NCI-H345 (cell line): ENCODE measurements around the gene OLFM2.
"Not testable (repeated sequence)": the region's sequence is repeated elsewhere in the genome, so short reads cannot be mapped to it uniquely, and the experiment has no call there.

Experiments used
- DNase-seq: peaks from one replicate; lab custom pipeline; 2025; lab: John Stamatoyannopoulos, UW

OLFM2 gene

GRCh38 chr19:9936326-9937000 is at the start of gene OLFM2:
OLFM2 (minus strand) TSS chr19:9936515; CDS start chr19:9936366, 149 bp downstream.
- peak; percentile 5 for DNase-seq

GRCh38 chr19:9981406-9982260 is 45.3 kb upstream of the OLFM2 start:
- DNase-seq: no peak

- DNase-seq: no peak
Measured at GRCh38 chr19:9972103-9972502, 35.8 kb upstream of the OLFM2 start.

GRCh38 chr19:9971166-9971897 is 35.0 kb upstream of the OLFM2 start:
- no peak for DNase-seq

- no peak for DNase-seq
Measured at GRCh38 chr19:9970481-9970880, 34.2 kb upstream of the OLFM2 start.

GRCh38 chr19:9969688-9969975 is 33.3 kb upstream of the OLFM2 start:
- DNase-seq: no peak

- DNase-seq: no peak
Measured at GRCh38 chr19:9968820-9969687, 32.7 kb upstream of the OLFM2 start.

GRCh38 chr19:9967326-9967725 is 31.0 kb upstream of the OLFM2 start:
- no peak for DNase-seq

GRCh38 chr19:9966448-9966847 is 30.1 kb upstream of the OLFM2 start:
- DNase-seq: no peak

GRCh38 chr19:9966024-9966423 is 29.7 kb upstream of the OLFM2 start:
- no peak for DNase-seq

- DNase-seq: no peak
Measured at GRCh38 chr19:9962623-9963290, 26.4 kb upstream of the OLFM2 start.

GRCh38 chr19:9961103-9961502 is 24.8 kb upstream of the OLFM2 start:
- DNase-seq: no peak

GRCh38 chr19:9958379-9958821 is 22.1 kb upstream of the OLFM2 start:
- DNase-seq: no peak

GRCh38 chr19:9956956-9957355 is 20.6 kb upstream of the OLFM2 start:
- DNase-seq: no peak

- DNase-seq: no peak
Measured at GRCh38 chr19:9953802-9954542, 17.7 kb upstream of the OLFM2 start.

- DNase-seq: no peak
Measured at GRCh38 chr19:9952276-9952675, 16.0 kb upstream of the OLFM2 start.

GRCh38 chr19:9947441-9947840 is 11.1 kb upstream of the OLFM2 start:
- no peak for DNase-seq

- DNase-seq: not testable (repeated sequence)
Measured at GRCh38 chr19:9946528-9947125, 10.3 kb upstream of the OLFM2 start.

- DNase-seq: no peak
Measured at GRCh38 chr19:9945319-9945966, 9.1 kb upstream of the OLFM2 start.

- no peak for DNase-seq
Measured at GRCh38 chr19:9943744-9944143, 7.4 kb upstream of the OLFM2 start.
